Measurements from ENCODE around the gene FIGLA.

- TF ChIP-seq YY1 (IDR thresholded peaks at IDR 0.05; ENCODE audit: insufficient read depth, insufficient read length): no peak
- no peak for TF ChIP-seq SUZ12 (IDR thresholded peaks at IDR 0.05; ENCODE audit: extremely low read depth, insufficient read depth, insufficient read length)
These were observed 44.1 kb downstream of the FIGLA start for GRCh38 chr2:70746094-70746974.
